ENCODE data around the gene ZFAND4.
"Not testable (repeated sequence)": the region's sequence is repeated elsewhere in the genome, so short reads cannot be mapped to it uniquely, and the experiment has no call there.

ZFAND4 gene

DNA sequence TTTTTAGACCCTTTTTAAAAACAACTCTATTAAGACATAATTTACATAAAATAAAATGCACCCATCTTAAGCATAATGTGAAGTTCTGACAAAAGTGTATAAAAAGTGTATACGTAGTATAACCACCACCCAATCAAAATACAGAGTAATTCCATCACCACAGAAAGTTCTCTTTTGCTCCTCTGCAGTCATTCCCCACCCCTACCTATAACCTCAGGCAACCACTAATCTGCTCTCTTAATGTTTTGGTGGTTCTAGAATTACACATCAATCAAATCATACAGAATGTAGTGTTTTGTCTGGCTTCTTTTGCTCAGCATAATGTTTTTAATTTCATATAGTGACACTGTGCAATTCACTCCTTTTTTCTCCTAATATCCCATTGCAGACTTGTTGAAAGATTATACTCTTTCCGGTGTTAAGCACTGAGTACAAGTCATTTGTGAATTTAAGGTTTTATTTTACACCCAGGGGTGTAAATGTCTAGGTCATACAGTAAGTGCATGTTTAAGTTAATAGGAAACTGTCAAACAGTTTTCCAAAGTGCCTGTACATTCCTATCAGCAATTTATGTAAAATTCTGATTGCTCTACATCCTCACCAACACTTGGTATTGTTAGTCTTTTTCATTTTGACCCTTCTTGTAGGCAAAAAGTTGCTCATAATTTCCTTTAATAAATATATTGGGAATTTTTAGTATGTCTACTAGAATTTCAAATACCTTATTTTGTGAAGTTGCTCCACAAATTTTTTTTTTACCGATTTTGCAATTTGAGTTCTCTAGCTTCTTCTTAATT, 86.3 kb downstream of the ZFAND4 start:
- no peak for DNase-seq

GRCh38 chr10:45585131-45585530, 87.4 kb downstream of the ZFAND4 start:
- no peak for DNase-seq

- no peak for DNase-seq
These were observed 90.2 kb downstream of the ZFAND4 start for GRCh38 chr10:45582386-45582781.

GRCh38 chr10:45581582-45582385, 90.8 kb downstream of the ZFAND4 start:
- DNase-seq = no peak

DNA sequence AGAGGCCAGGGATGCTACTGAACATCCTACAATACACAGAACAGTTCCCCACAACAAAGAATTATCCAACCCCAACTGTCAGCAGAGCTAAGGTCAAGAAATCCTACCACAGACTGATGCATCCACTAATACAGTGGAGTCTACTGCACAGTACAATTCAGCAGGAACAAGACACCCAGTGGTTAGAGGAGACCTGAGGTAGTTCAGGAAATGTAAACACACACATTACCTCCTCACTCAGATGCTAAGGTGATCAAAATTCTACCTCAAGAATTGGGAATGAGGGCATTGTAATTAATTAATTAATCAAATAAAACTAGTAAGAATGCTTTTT, 91.4 kb downstream of the ZFAND4 start:
- DNase-seq = no peak

GRCh38 chr10:45580371-45581215, 92.0 kb downstream of the ZFAND4 start:
- DNase-seq = no peak

DNA sequence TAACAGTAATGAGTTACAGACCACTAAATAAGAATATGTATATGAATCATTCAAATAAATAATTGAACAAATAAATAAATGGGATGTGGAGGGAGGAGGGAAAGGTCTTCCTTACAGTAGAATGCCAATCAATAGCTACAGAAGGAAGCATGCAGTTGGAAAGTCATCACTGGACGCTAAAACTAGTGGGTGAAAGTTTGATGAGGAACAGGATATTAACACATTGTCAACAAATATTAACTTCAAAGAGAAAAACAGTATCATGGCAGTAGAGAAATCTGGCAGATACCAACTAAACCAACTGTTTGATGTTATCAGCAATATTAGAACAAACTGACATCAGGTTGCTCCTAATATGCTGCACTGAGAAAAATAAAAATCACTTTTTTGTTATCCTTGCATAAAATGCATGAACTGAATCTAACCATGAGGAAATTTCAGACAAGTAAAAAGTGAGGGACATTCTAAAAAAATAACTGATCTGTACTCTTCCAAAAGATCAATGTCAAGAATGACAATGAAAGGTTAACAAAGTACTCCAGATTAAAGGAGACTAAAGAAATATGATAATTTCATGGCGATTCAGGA, 94.1 kb downstream of the ZFAND4 start:
- DNase-seq = no peak

DNA sequence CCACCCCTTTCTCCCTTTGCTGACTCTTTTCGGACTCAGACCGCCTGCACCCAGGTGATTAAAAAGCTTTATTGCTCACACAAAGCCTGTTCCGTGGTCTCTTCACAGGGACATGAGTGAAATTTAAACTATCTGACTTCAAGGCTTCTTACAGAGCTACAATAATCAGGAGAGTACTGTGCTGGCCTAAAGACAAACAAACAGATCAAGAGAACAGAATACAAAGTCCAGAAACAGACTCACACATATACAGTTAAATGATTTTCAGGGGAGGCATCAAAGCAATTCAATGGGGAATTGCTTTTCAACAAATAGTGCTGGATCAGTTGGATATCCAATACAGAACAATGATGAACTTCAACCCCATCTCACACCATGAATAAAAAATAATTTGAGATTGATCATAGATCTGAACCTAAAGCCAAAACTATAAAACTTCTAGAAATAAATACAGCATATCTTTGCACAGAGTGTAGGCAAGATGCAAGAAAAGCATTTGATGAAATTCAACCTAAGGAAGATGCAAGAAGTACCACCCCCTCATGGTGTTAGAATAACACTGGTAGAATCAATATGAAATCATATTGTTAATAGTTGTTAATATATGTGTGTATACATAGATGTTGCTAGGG, 96.5 kb downstream of the ZFAND4 start:
- no peak for DNase-seq

DNA sequence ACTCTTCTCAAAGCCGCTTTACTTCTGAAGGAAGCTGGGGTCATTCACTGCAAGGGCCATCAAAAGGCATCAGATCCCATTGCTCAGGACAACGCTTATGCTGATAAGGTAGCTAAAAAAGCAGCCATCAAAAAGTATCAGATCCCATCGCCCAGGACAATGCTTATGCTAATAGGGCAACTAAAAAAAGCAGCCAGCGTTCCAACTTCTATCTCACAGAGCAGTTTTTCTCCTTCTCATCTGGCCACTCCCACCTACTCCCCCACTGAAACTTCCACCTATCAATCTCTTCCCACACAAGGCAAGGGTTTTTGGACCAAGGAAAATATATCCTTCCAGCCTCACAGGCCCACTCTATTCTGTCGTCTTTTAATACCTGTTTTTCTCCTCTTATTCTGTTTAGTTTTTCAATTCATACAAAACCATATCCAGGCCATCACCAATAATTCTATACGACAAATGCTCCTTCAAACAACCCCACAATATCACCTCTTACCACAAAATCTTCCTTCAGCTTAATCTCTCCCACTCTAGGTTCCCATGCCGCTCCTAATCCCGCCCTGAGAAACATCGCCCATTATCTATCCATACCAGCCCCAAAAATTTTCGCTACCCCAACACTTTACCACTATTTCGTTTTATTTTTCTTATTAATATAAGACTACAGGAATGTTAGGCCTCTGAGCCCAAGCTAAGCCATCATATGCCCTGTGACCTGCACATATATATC, 97.4 kb downstream of the ZFAND4 start:
- DNase-seq = not testable (repeated sequence)

DNA sequence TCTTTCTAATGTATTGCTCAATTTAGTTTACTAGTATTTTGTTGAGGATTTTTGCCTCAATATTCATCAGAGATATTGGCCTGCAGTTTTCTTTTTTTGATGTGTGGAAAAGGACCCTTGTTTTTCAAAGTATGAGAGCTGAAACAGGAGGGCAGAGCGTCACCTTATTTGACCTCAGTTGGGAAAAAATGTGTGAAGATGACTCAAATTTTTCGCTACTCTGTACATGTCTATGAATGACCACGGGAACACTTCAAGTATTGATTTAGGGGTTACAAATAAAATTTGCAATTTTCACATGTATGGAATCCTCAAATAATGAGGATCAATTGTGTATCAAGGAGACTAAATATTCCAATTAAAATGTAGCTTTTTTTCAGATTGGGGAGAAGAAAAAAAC, 103.1 kb downstream of the ZFAND4 start:
- no peak for DNase-seq

GRCh38 chr10:45566415-45566814, 106.2 kb downstream of the ZFAND4 start:
- DNase-seq = no peak

Measured in activated gamma-delta T cell treated with Interleukin-2 at 50 U/mL for 16 hours (primary cell).